Neural progenitor cell (in vitro differentiated cells): ENCODE data around the gene KRT1. TPM values are rescaled to one million over a fixed set of nuclear protein-coding genes. Genes with fewer than 3 reads are reported as not detected.

Experiments used
- DNase-seq: peaks from one replicate; pipeline ENCODE4 v3.0.0-alpha.2; 2016; ENCODE audit warnings: low spot score
- H2AFZ ChIP-seq: fragments of 200-600 bp; sonication (generic); replicated peaks from 2 replicates; pipeline ENCODE4 v1.6.1; 2016; ENCODE audit warnings: antibody characterized with exemption
- H3F3A ChIP-seq: fragments of 200-600 bp; sonication (generic); 2 replicates; pipeline ENCODE4 v1.6.1; 2016; ENCODE audit warnings: antibody characterized with exemption, low read depth
- H3K27ac ChIP-seq: fragments of 200-600 bp; sonication (generic); 2 replicates; pipeline ENCODE4 v1.5.1; 2016; ENCODE audit warnings: mild to moderate bottlenecking
- H3K27me3 ChIP-seq: fragments of 200-600 bp; sonication (generic); 2 replicates; pipeline ENCODE4 v1.6.1; 2016; ENCODE audit warnings: mild to moderate bottlenecking, moderate library complexity
- H3K36me3 ChIP-seq: fragments of 200-600 bp; sonication (generic); 2 replicates; pipeline ENCODE4 v1.5.1; 2016
- H3K4me1 ChIP-seq: fragments of 200-600 bp; sonication (generic); 2 replicates; pipeline ENCODE4 v1.6.1; 2016; ENCODE audit warnings: mixed run types
- H3K4me2 ChIP-seq: fragments of 200-600 bp; sonication (generic); 2 replicates; pipeline ENCODE4 v1.6.1; 2016
- H3K4me3 ChIP-seq: fragments of 200-600 bp; sonication (generic); 2 replicates; pipeline ENCODE4 v1.5.1; 2016
- H3K79me2 ChIP-seq: fragments of 200-600 bp; sonication (generic); 2 replicates; pipeline ENCODE4 v1.6.1; 2016; ENCODE audit warnings: low read depth
- H3K9ac ChIP-seq: fragments of 200-600 bp; sonication (generic); 2 replicates; pipeline ENCODE4 v1.6.1; 2016
- H3K9me3 ChIP-seq: fragments of 200-600 bp; sonication (generic); 2 replicates; pipeline ENCODE4 v1.5.1; 2016; ENCODE audit warnings: low read depth
- H4K20me1 ChIP-seq: fragments of 200-600 bp; sonication (generic); 2 replicates; pipeline ENCODE4 v1.6.1; 2016; ENCODE audit warnings: low read depth
- H3K27ac Mint-ChIP-seq: 3 replicates; pipeline ENCODE4 v1.8.0; 2021; ENCODE audit warnings: mixed read lengths
- H3K27me3 Mint-ChIP-seq: 2 replicates; pipeline ENCODE4 v1.8.0; 2022; ENCODE audit warnings: low read depth, mild to moderate bottlenecking, inconsistent platforms, moderate library complexity, mixed read lengths; ENCODE audit not compliant: insufficient read depth
- H3K36me3 Mint-ChIP-seq: 3 replicates; pipeline ENCODE4 v1.8.0; 2021; ENCODE audit warnings: mixed read lengths
- H3K4me1 Mint-ChIP-seq: 3 replicates; pipeline ENCODE4 v1.8.0; 2021; ENCODE audit warnings: mixed read lengths
- H3K4me3 Mint-ChIP-seq: 3 replicates; pipeline ENCODE4 v1.8.0; 2021; ENCODE audit warnings: mild to moderate bottlenecking, moderate library complexity, mixed read lengths
- H3K9me3 Mint-ChIP-seq: 3 replicates; pipeline ENCODE4 v1.8.0; 2020; ENCODE audit warnings: mixed read lengths
- EZH2 ChIP-seq: fragments of 200-600 bp; sonication (generic); IDR thresholded peaks from 2 replicates; pipeline ENCODE4 v1.6.1; 2017; ENCODE audit warnings: antibody characterized with exemption, mild to moderate bottlenecking, moderate library complexity
- EZH2phosphoT487 ChIP-seq: fragments of 200-600 bp; sonication (generic); IDR thresholded peaks from 2 replicates; pipeline ENCODE4 v1.6.1; 2017; ENCODE audit warnings: antibody characterized with exemption
- total RNA-seq: library from RNA; depleted of rRNA; stranded (reverse); fragments of >200 nt; gene quantifications from 2 replicates; pipeline ENCODE4 v1.2.3, GENCODE V29; 2015; ENCODE audit warnings: low replicate concordance
- TF ChIP-seq, protein P1 (sequence below): fragments of 200-600 bp; sonication (generic); IDR thresholded peaks from 2 replicates; pipeline ENCODE4 v1.5.1; 2017; ENCODE audit warnings: antibody characterized with exemption, mild to moderate bottlenecking

KRT1 gene
- total RNA-seq, 1 donor from 2014 or later, result not detected

GRCh38 chr12:52636189-52636588, 44.0 kb downstream of the KRT1 start:
- no peaks in the 10 kb centered on the region for H3K9me3 ChIP-seq
- H3K4me1 ChIP-seq, result no peaks in the 10 kb centered on the region
- Mint-ChIP-seq H3K4me3 (no peak overlapping the region), H3K27me3 (peaks cover 7% of the 10 kb centered on the region), H3K9me3 (no peaks in the 10 kb centered on the region), H3K36me3 (no peaks in the 10 kb centered on the region), H3K4me1 (peaks cover 2% of the 10 kb centered on the region), H3K27ac (no peak overlapping the region)
- H3K36me3 ChIP-seq, result no peaks in the 10 kb centered on the region
- no peaks in the 10 kb centered on the region for H3K79me2 ChIP-seq
- no peak overlapping the region for H2AFZ ChIP-seq
- no peak overlapping the region for H3K9ac ChIP-seq
- no peaks in the 10 kb centered on the region for H3F3A ChIP-seq
- H3K4me3 ChIP-seq, result no peak overlapping the region
- no peak for DNase-seq
- no peak overlapping the region for H3K4me2 ChIP-seq
- no peaks in the 10 kb centered on the region for H4K20me1 ChIP-seq
- no peak overlapping the region for H3K27ac ChIP-seq
- TF ChIP-seq EZH2phosphoT487 (no peak), EZH2 (no peak)
- H3K27me3 ChIP-seq, result peaks cover 8% of the 10 kb centered on the region

DNA sequence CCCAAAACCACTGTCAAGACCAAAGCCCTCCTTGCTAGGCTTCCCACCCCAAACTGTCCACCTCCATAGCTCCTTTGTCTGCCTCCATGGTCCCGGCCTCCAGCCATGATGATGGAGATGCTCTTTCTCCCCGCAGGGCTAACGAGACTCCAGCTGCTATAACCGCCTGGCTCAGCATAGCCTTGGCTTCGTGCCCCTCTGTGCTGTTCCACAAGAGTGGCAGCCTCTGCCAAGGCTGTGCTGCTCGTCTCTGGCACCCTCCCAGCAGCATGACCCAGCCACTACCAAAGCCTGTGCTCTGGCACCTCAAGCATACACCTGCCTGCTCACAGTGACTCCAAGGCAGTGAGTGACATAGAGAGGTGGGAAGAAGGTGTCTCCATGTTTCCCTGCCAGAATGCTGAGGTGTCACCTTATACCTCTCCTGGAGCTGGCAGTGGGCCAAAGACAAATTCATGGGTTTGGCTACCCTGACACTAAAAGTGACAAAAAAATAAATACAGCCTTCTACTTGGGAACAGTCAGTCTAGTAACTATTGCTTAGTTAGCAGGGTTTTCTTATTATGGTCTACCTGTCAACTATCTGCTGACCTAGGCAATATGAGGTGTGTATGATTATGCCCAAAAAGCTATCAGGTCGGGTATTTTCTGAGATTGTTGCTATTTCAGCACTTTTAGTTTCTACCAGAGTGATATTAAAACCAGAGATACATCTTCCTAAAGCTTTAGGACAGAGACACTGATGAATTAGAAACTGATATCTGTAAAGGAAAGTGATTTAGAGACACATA, 45.7 kb downstream of the KRT1 start:
- H4K20me1 ChIP-seq, result no peaks in the 10 kb centered on the region
- Mint-ChIP-seq H3K27me3 (peaks cover 5% of the 10 kb centered on the region), H3K4me3 (no peak overlapping the region), H3K4me1 (peaks cover 2% of the 10 kb centered on the region), H3K36me3 (no peaks in the 10 kb centered on the region), H3K27ac (no peak overlapping the region), H3K9me3 (no peaks in the 10 kb centered on the region)
- H3K4me2 ChIP-seq, result no peak overlapping the region
- peaks cover 8% of the 10 kb centered on the region for H3K27me3 ChIP-seq
- H3K9ac ChIP-seq, result no peak overlapping the region
- no peak overlapping the region for H3K4me3 ChIP-seq
- no peak for DNase-seq
- H3K4me1 ChIP-seq, result no peaks in the 10 kb centered on the region
- no peak overlapping the region for H3K27ac ChIP-seq
- H3K36me3 ChIP-seq, result no peaks in the 10 kb centered on the region
- TF ChIP-seq EZH2, result no peak
- TF ChIP-seq, protein P1, sequence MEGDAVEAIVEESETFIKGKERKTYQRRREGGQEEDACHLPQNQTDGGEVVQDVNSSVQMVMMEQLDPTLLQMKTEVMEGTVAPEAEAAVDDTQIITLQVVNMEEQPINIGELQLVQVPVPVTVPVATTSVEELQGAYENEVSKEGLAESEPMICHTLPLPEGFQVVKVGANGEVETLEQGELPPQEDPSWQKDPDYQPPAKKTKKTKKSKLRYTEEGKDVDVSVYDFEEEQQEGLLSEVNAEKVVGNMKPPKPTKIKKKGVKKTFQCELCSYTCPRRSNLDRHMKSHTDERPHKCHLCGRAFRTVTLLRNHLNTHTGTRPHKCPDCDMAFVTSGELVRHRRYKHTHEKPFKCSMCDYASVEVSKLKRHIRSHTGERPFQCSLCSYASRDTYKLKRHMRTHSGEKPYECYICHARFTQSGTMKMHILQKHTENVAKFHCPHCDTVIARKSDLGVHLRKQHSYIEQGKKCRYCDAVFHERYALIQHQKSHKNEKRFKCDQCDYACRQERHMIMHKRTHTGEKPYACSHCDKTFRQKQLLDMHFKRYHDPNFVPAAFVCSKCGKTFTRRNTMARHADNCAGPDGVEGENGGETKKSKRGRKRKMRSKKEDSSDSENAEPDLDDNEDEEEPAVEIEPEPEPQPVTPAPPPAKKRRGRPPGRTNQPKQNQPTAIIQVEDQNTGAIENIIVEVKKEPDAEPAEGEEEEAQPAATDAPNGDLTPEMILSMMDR, result no peak
- TF ChIP-seq EZH2phosphoT487, result no peak
- no peaks in the 10 kb centered on the region for H3K79me2 ChIP-seq
- H2AFZ ChIP-seq, result no peak overlapping the region
- H3K9me3 ChIP-seq, result no peaks in the 10 kb centered on the region
- H3F3A ChIP-seq, result no peaks in the 10 kb centered on the region

DNA sequence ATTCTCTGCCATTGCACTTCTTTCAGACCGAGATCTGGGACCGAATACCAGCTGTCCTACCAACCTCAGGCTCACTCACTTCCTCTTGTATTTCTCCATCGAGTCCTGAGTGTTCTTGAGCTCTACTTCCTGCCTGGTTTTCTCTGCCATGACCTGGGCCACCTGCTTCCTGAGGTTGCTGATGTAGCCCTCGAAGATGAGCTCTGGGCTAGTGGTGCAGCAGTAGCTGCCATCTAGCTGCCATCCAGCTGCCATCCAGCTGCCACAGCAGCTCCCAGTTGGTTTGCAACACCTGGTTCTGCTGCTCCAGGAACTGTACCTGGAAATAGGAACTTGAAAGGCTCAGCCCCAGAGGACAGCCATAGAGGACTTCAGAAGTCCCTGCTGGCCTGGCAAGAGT, 46.8 kb downstream of the KRT1 start:
- no peak overlapping the region for H3K4me2 ChIP-seq
- H3K79me2 ChIP-seq, result no peaks in the 10 kb centered on the region
- no peak overlapping the region for H3K27ac ChIP-seq
- H3K9ac ChIP-seq, result no peak overlapping the region
- Mint-ChIP-seq H3K36me3 (no peaks in the 10 kb centered on the region), H3K4me1 (peaks cover 2% of the 10 kb centered on the region), H3K27me3 (peaks cover 7% of the 10 kb centered on the region), H3K4me3 (no peak overlapping the region), H3K27ac (no peak overlapping the region), H3K9me3 (no peaks in the 10 kb centered on the region)
- no peak for DNase-seq
- H3K4me1 ChIP-seq, result no peaks in the 10 kb centered on the region
- no peak overlapping the region for H2AFZ ChIP-seq
- no peaks in the 10 kb centered on the region for H4K20me1 ChIP-seq
- TF ChIP-seq EZH2phosphoT487 (no peak), EZH2 (no peak)
- TF ChIP-seq, protein P1, result no peak
- no peak overlapping the region for H3K4me3 ChIP-seq
- no peaks in the 10 kb centered on the region for H3K9me3 ChIP-seq
- H3K27me3 ChIP-seq, result no peaks in the 10 kb centered on the region
- no peaks in the 10 kb centered on the region for H3F3A ChIP-seq
- H3K36me3 ChIP-seq, result no peaks in the 10 kb centered on the region

DNA sequence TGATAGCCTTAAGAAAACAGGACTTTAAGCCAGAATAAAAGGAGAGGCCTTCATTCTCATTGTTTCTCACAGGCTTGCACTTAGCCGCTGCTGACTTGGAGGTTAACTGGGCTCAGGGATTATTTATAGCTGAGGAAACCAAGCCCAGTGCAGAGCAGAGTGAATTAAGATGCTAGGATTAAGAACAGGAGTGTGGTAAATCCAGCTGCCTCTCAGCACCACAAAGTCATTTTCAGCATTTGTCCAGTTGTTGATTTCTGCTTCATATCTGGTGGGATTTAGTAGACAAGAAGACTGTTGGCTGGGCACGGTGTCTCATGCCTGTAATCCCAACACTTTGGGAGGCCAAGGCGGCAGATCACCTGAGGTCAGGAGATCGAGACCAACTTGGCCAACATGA, 47.6 kb downstream of the KRT1 start:
- H3K27ac Mint-ChIP-seq, result no peak overlapping the region
- no peak overlapping the region for H3K27ac ChIP-seq
- no peaks in the 10 kb centered on the region for H3K36me3 Mint-ChIP-seq
- no peaks in the 10 kb centered on the region for H3K9me3 ChIP-seq
- no peaks in the 10 kb centered on the region for H3K27me3 ChIP-seq
- no peak overlapping the region for H3K9ac ChIP-seq
- H3K4me2 ChIP-seq, result no peak overlapping the region
- peak; percentile 34 for DNase-seq
- no peak overlapping the region for H3K4me3 ChIP-seq
- peaks cover 10% of the 10 kb centered on the region for H3K27me3 Mint-ChIP-seq
- H3K4me3 Mint-ChIP-seq, result no peak overlapping the region
- TF ChIP-seq EZH2, result no peak
- TF ChIP-seq EZH2phosphoT487, result no peak
- H3K79me2 ChIP-seq, result no peaks in the 10 kb centered on the region
- H3K9me3 Mint-ChIP-seq, result no peaks in the 10 kb centered on the region
- H3K36me3 ChIP-seq, result no peaks in the 10 kb centered on the region
- no peaks in the 10 kb centered on the region for H3K4me1 ChIP-seq
- peaks cover 2% of the 10 kb centered on the region for H3K4me1 Mint-ChIP-seq
- no peak overlapping the region for H2AFZ ChIP-seq
- H4K20me1 ChIP-seq, result no peaks in the 10 kb centered on the region
- H3F3A ChIP-seq, result no peaks in the 10 kb centered on the region
